ENCODE measurements around the gene MAP2K5.

DNA sequence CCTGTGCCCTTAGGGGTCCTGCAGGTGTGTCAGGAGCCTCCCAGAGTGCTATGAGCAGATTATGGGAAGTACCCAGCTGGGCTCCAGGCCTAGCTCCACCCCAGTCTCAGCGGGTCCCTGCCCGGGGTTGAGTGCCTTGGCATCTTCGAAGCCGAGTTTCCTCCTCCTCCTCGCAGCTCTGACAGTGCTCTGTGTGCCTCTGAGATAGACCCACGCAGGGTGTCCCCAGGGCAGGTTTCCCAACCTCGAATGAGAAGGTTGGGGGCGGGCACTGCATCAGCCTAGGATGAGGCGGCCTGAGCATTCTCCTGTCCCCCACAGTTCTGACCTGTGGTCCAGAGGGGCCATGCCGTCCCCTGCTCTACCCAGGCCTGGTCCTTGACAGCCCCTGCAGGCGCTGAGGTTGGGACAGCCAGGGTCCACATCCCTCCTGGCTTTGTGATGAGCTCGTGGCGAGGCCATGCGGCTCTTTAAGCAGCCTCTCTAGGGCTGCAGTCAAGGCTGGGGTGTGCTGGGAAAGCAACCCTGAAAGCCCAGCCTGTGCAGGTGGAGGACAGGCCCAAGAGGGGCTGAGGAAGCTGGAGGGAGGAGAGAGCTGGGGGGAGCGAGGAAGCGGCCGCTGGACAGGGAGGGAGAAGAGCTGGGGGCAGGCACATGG, 262.6 kb downstream of the MAP2K5 start:
- TF ChIP-seq, protein P1, sequence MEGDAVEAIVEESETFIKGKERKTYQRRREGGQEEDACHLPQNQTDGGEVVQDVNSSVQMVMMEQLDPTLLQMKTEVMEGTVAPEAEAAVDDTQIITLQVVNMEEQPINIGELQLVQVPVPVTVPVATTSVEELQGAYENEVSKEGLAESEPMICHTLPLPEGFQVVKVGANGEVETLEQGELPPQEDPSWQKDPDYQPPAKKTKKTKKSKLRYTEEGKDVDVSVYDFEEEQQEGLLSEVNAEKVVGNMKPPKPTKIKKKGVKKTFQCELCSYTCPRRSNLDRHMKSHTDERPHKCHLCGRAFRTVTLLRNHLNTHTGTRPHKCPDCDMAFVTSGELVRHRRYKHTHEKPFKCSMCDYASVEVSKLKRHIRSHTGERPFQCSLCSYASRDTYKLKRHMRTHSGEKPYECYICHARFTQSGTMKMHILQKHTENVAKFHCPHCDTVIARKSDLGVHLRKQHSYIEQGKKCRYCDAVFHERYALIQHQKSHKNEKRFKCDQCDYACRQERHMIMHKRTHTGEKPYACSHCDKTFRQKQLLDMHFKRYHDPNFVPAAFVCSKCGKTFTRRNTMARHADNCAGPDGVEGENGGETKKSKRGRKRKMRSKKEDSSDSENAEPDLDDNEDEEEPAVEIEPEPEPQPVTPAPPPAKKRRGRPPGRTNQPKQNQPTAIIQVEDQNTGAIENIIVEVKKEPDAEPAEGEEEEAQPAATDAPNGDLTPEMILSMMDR (IDR thresholded peaks at IDR 0.05; ENCODE audit: low read depth, low read length), result no peak
- TF ChIP-seq EZH2phosphoT487 (IDR thresholded peaks at IDR 0.05; ENCODE audit: low read depth), result no peak

Data from OCI-LY3 (cell line).